SK-N-SH treated with all-trans-retinoic acid at 6 μM for 48 hours (cell line): ENCODE data around the gene EPB41L4A.

Experiments used
- ATAC-seq: fragments of 200-7000 bp; cut with Tn5 transposase; 3 replicates; pipeline ENCODE4 v1.9.1; 2020; ENCODE audit warnings: mild to moderate bottlenecking, moderate library complexity
- ARNTL ChIP-seq: fragments of 450-650 bp; formaldehyde crosslinking; IDR thresholded peaks from 2 replicates; pipeline ENCODE4 v1.5.0; 2020; ENCODE audit warnings: low read depth, mild to moderate bottlenecking, moderate library complexity, borderline replicate concordance
- BACH2 ChIP-seq: fragments of 250-450 bp; sonication (Bioruptor Pico); IDR thresholded peaks from 2 replicates; pipeline ENCODE4 v1.9.0; 2021; ENCODE audit warnings: mild to moderate bottlenecking, borderline replicate concordance
- CREB5 ChIP-seq: fragments of 250-450 bp; sonication (Bioruptor Pico); IDR thresholded peaks from 2 replicates; pipeline ENCODE4 v1.5.1; 2020; ENCODE audit warnings: low read depth, mild to moderate bottlenecking, moderate library complexity
- CSDC2 ChIP-seq: fragments of 250-450 bp; sonication (Bioruptor Pico); IDR thresholded peaks from 2 replicates; pipeline ENCODE4 v1.5.0; 2020; ENCODE audit warnings: mild to moderate bottlenecking, moderate library complexity
- CSRNP3 ChIP-seq: fragments of 250-450 bp; sonication (Bioruptor Pico); IDR thresholded peaks from 2 replicates; pipeline ENCODE4 v1.5.1; 2021; ENCODE audit warnings: mild to moderate bottlenecking, moderate library complexity
- ESRRG ChIP-seq: fragments of 250-450 bp; sonication (Bioruptor Pico); IDR thresholded peaks from 2 replicates; pipeline ENCODE4 v1.6.1; 2021; ENCODE audit warnings: mild to moderate bottlenecking
- GLIS3 ChIP-seq: fragments of 250-450 bp; sonication (Bioruptor Pico); IDR thresholded peaks from 2 replicates; pipeline ENCODE4 v1.5.0; 2020; ENCODE audit warnings: mild to moderate bottlenecking, moderate library complexity
- ISL1 ChIP-seq: fragments of 250-450 bp; sonication (Bioruptor Pico); IDR thresholded peaks from 2 replicates; pipeline ENCODE4 v2.1.2; 2022; ENCODE audit warnings: mild to moderate bottlenecking, moderate library complexity
- OSR1 ChIP-seq: fragments of 250-450 bp; sonication (Bioruptor Pico); IDR thresholded peaks from 2 replicates; pipeline ENCODE4 v1.8.0; 2022; ENCODE audit warnings: moderate library complexity, mild to moderate bottlenecking, inconsistent platforms
- POU6F1 ChIP-seq: fragments of 250-450 bp; sonication (Bioruptor Pico); IDR thresholded peaks from 2 replicates; pipeline ENCODE4 v1.8.0; 2021; ENCODE audit warnings: low read depth, mild to moderate bottlenecking, moderate library complexity, borderline replicate concordance
- PPARA ChIP-seq: fragments of 250-450 bp; sonication (Bioruptor Pico); IDR thresholded peaks from 2 replicates; pipeline ENCODE4 v1.5.0; 2020; ENCODE audit warnings: mild to moderate bottlenecking, borderline replicate concordance
- RARB ChIP-seq: fragments of 250-450 bp; sonication (Bioruptor Pico); IDR thresholded peaks from 2 replicates; pipeline ENCODE4 v1.8.0; 2021; ENCODE audit warnings: mild to moderate bottlenecking, moderate library complexity
- SNAI2 ChIP-seq: fragments of 250-450 bp; sonication (Bioruptor Pico); IDR thresholded peaks from 2 replicates; pipeline ENCODE4 v1.5.0; 2020; ENCODE audit warnings: mild to moderate bottlenecking, moderate library complexity
- TCF4 ChIP-seq: fragments of 250-450 bp; sonication (Bioruptor Pico); IDR thresholded peaks from 2 replicates; pipeline ENCODE4 v1.8.0; 2021; ENCODE audit warnings: mild to moderate bottlenecking, moderate library complexity, borderline replicate concordance
- TOX ChIP-seq: fragments of 250-450 bp; sonication (Bioruptor Pico); IDR thresholded peaks from 2 replicates; pipeline ENCODE4 v1.8.0; 2021; ENCODE audit warnings: mild to moderate bottlenecking, moderate library complexity, borderline replicate concordance
- TSHZ2 ChIP-seq: fragments of 250-450 bp; sonication (Bioruptor Pico); IDR thresholded peaks from 2 replicates; pipeline ENCODE4 v1.5.0; 2020; ENCODE audit warnings: mild to moderate bottlenecking, moderate library complexity
- ZFP3 ChIP-seq: fragments of 250-450 bp; sonication (Bioruptor Pico); IDR thresholded peaks from 2 replicates; pipeline ENCODE4 v1.5.0; 2020; ENCODE audit warnings: mild to moderate bottlenecking, moderate library complexity
- ZFP30 ChIP-seq: fragments of 450-650 bp; formaldehyde crosslinking; IDR thresholded peaks from 2 replicates; pipeline ENCODE4 v1.5.0; 2022; ENCODE audit warnings: mild to moderate bottlenecking, moderate library complexity
- ZNF565 ChIP-seq: fragments of 450-650 bp; formaldehyde crosslinking; conservative IDR thresholded peaks from 2 replicates; pipeline ENCODE4 v1.5.0; 2020; ENCODE audit warnings: low read depth, mild to moderate bottlenecking, moderate library complexity
- ZNF70 ChIP-seq: fragments of 450-650 bp; formaldehyde crosslinking; IDR thresholded peaks from 2 replicates; pipeline ENCODE4 v1.5.0; 2020; ENCODE audit warnings: mild to moderate bottlenecking, moderate library complexity
- ZNF8 ChIP-seq: fragments of 450-650 bp; formaldehyde crosslinking; IDR thresholded peaks from 2 replicates; pipeline ENCODE4 v1.5.0; 2020; ENCODE audit warnings: mild to moderate bottlenecking, moderate library complexity

EPB41L4A gene

GRCh38 chr5:112221128-112221527, 197.9 kb downstream of the EPB41L4A start (continued):
- TF ChIP-seq TOX (CRISPR knock-in tag) (no peak), CREB5 (CRISPR knock-in tag) (no peak), ESRRG (CRISPR knock-in tag) (no peak), RARB (CRISPR knock-in tag) (no peak)
- TF ChIP-seq, all 23 proteins: peak for 0

- TF ChIP-seq BACH2 (CRISPR knock-in tag) (no peak), ISL1 (CRISPR knock-in tag) (no peak), CSDC2 (CRISPR knock-in tag) (no peak), ZFP30 (CRISPR knock-in tag) (no peak), TSHZ2 (CRISPR knock-in tag) (no peak), CSRNP3 (CRISPR knock-in tag) (no peak), ZNF565 (no peak), ZNF8 (no peak), POU6F1 (CRISPR knock-in tag) (no peak), OSR1 (CRISPR knock-in tag) (no peak), ARNTL (CRISPR knock-in tag) (no peak), RARB (CRISPR knock-in tag) (no peak), SNAI2 (no peak)
- no peak for ATAC-seq
Observed at GRCh38 chr5:112219000-112219399, 200.1 kb downstream of the EPB41L4A start.

- TF ChIP-seq TSHZ2 (CRISPR knock-in tag), result no peak
- no peak for TF ChIP-seq ESRRG (CRISPR knock-in tag)
- no peak for ATAC-seq
Observed at GRCh38 chr5:112217843-112218579, 201.1 kb downstream of the EPB41L4A start.

- no peak for ATAC-seq
- TF ChIP-seq ZFP3 (CRISPR knock-in tag) (no peak), TOX (CRISPR knock-in tag) (no peak), TCF4 (CRISPR knock-in tag) (no peak), BACH2 (CRISPR knock-in tag) (no peak), POU6F1 (CRISPR knock-in tag) (no peak), OSR1 (CRISPR knock-in tag) (no peak), ISL1 (CRISPR knock-in tag) (no peak), RARB (CRISPR knock-in tag) (no peak), ZNF565 (no peak), GLIS3 (CRISPR knock-in tag) (no peak), ZNF70 (CRISPR knock-in tag) (no peak), PPARA (no peak), ARNTL (CRISPR knock-in tag) (no peak), ZFP30 (CRISPR knock-in tag) (no peak), ZNF8 (no peak), CSRNP3 (CRISPR knock-in tag) (no peak)
Observed at GRCh38 chr5:112216140-112216539, 202.9 kb downstream of the EPB41L4A start.
